PC-9 (cell line): Measurements from ENCODE around the gene GP1BB.

ENCODE experiments used
- CTCF ChIP-seq: fragments of 200-600 bp; sonication (generic); conservative IDR thresholded peaks from 2 replicates; pipeline ENCODE4 v1.6.1; 2017; ENCODE audit warnings: mixed run types, antibody characterized with exemption, mild to moderate bottlenecking, moderate library complexity
- EZH2 ChIP-seq: fragments of 200-600 bp; sonication (generic); IDR thresholded peaks from 2 replicates; pipeline ENCODE4 v1.8.0; 2017; ENCODE audit warnings: antibody characterized with exemption, low read depth

GRCh38 chr22:19750507-19751490 lies 27.5 kb downstream of the GP1BB start:
- TF ChIP-seq EZH2 (no peak), CTCF (no peak)
